Chondrocyte (in vitro differentiated cells): ENCODE results near the gene OCA2. TPM values are rescaled to one million over a fixed set of nuclear protein-coding genes. Genes with fewer than 3 reads are reported as not detected.

Experiments
- DNase-seq: peaks from one replicate; pipeline ENCODE4 v3.0.0; 2021; ENCODE audit warnings: mixed read lengths, low spot score
- H3K27ac Mint-ChIP-seq: one replicate; pipeline ENCODE4 v1.8.0; 2021; ENCODE audit warnings: mild to moderate bottlenecking, moderate library complexity, mixed read lengths; ENCODE audit not compliant: unreplicated experiment
- H3K27me3 Mint-ChIP-seq: 2 replicates; pipeline ENCODE4 v1.8.0; 2021; ENCODE audit warnings: low read depth, mixed read lengths
- H3K36me3 Mint-ChIP-seq: 2 replicates; pipeline ENCODE4 v1.8.0; 2021; ENCODE audit warnings: low read depth, mixed read lengths
- H3K4me1 Mint-ChIP-seq: 2 replicates; pipeline ENCODE4 v1.8.0; 2021; ENCODE audit warnings: low read depth, mild to moderate bottlenecking, mixed read lengths
- H3K4me3 Mint-ChIP-seq: one replicate; pipeline ENCODE4 v1.8.0; 2021; ENCODE audit warnings: mild to moderate bottlenecking, moderate library complexity, mixed read lengths; ENCODE audit not compliant: unreplicated experiment
- H3K9me3 Mint-ChIP-seq: 2 replicates; pipeline ENCODE4 v1.8.0; 2021; ENCODE audit warnings: low read depth, mixed read lengths
- total RNA-seq: library from RNA; stranded (reverse); gene quantifications from 3 replicates; pipeline ENCODE4 v1.2.1, GENCODE V29; 2021
- TF ChIP-seq, protein P1 (sequence below): fragments of 200-600 bp; sonication (generic); IDR thresholded peaks from 2 replicates; pipeline ENCODE4 v1.5.0; 2021; ENCODE audit warnings: antibody characterized with exemption, mild to moderate bottlenecking, moderate library complexity

The OCA2 gene
- total RNA-seq, 1 donor from 2014 or later, result 0.75 TPM

GRCh38 chr15:27706300-27706699 is 392.8 kb downstream of the OCA2 start:
- H3K27ac Mint-ChIP-seq, result no peak overlapping the region
- DNase-seq, result no peak
- H3K4me3 Mint-ChIP-seq, result no peak overlapping the region
- TF ChIP-seq, protein P1, sequence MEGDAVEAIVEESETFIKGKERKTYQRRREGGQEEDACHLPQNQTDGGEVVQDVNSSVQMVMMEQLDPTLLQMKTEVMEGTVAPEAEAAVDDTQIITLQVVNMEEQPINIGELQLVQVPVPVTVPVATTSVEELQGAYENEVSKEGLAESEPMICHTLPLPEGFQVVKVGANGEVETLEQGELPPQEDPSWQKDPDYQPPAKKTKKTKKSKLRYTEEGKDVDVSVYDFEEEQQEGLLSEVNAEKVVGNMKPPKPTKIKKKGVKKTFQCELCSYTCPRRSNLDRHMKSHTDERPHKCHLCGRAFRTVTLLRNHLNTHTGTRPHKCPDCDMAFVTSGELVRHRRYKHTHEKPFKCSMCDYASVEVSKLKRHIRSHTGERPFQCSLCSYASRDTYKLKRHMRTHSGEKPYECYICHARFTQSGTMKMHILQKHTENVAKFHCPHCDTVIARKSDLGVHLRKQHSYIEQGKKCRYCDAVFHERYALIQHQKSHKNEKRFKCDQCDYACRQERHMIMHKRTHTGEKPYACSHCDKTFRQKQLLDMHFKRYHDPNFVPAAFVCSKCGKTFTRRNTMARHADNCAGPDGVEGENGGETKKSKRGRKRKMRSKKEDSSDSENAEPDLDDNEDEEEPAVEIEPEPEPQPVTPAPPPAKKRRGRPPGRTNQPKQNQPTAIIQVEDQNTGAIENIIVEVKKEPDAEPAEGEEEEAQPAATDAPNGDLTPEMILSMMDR, result no peak
- H3K4me1 Mint-ChIP-seq, result peaks cover 2% of the 10 kb centered on the region
- H3K27me3 Mint-ChIP-seq, result peaks cover 2% of the 10 kb centered on the region
- no peaks in the 10 kb centered on the region for H3K36me3 Mint-ChIP-seq
- H3K9me3 Mint-ChIP-seq, result peaks cover 13% of the 10 kb centered on the region

DNA sequence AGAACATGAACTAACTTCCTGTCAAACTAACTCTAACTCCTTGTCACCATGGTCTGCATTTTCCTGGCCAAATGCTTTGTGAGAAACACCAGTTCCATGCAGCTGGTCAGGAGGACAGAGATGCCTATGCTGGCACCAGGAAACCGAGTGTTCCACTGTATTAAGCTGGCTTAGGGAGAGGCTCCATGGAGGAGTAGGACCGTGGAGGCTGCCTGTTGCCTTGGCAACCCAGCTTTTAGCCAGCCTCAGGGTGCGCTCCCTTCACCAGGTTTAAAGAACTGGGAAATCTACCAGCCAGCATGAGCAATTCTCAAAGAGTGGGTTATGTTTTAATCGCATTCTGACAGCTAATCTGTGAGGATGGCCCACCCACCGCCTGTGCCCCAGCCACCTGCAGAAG is 394.1 kb downstream of the OCA2 start:
- DNase-seq, result no peak
- Mint-ChIP-seq H3K4me3 (no peak overlapping the region), H3K27ac (no peak overlapping the region), H3K9me3 (peaks cover 13% of the 10 kb centered on the region), H3K36me3 (no peaks in the 10 kb centered on the region), H3K27me3 (peaks cover 2% of the 10 kb centered on the region), H3K4me1 (peaks cover 2% of the 10 kb centered on the region)
- TF ChIP-seq, protein P1, result no peak

Other genes starting within 250 kb of the OCA2 start
- 58.5 to 94.5 TPM (median 61.9 TPM) in 3 replicates for gene HERC2, start 222.9 kb upstream of the OCA2 start, total RNA-seq